ENCODE data around the gene CCDC28B.

Gene CCDC28B

GRCh38 chr1:32194984-32195383 lies 5.4 kb upstream of the CCDC28B start:
- DNase-seq (ENCODE audit: low read depth, low spot score): no peak

GRCh38 chr1:32195531-32195930 lies 4.9 kb upstream of the CCDC28B start:
- no peak for DNase-seq (ENCODE audit: low read depth, low spot score)

- DNase-seq (ENCODE audit: low read depth, low spot score): no peak
Observed at GRCh38 chr1:32195972-32196823, 4.2 kb upstream of the CCDC28B start.

DNA sequence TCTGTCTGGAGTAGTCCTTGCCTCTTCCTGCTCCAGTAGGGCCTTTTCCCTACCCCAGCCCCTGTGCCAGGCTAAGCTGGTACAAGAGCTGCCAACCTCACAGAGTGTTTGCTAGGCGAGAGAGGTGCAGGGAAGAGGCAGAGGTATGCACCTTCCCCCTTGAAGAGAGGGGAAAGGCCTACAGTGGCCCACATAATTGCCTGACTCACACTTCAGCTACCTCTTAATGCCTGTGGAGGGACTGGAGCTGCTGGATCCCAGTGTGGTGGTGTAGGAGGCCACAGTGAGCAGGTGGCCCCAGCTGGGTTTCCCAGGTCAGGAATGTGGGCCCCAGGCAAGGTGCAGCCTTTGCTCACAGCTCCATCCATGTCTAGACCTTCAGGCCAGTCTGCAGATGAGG lies 3.3 kb upstream of the CCDC28B start:
- no peak for DNase-seq (ENCODE audit: low read depth, low spot score)

GRCh38 chr1:32197837-32198236 lies 2.6 kb upstream of the CCDC28B start:
- DNase-seq (ENCODE audit: low read depth, low spot score): no peak

- no peak for DNase-seq (ENCODE audit: low read depth, low spot score)
Observed at GRCh38 chr1:32198237-32199042, 2.0 kb upstream of the CCDC28B start.

DNA sequence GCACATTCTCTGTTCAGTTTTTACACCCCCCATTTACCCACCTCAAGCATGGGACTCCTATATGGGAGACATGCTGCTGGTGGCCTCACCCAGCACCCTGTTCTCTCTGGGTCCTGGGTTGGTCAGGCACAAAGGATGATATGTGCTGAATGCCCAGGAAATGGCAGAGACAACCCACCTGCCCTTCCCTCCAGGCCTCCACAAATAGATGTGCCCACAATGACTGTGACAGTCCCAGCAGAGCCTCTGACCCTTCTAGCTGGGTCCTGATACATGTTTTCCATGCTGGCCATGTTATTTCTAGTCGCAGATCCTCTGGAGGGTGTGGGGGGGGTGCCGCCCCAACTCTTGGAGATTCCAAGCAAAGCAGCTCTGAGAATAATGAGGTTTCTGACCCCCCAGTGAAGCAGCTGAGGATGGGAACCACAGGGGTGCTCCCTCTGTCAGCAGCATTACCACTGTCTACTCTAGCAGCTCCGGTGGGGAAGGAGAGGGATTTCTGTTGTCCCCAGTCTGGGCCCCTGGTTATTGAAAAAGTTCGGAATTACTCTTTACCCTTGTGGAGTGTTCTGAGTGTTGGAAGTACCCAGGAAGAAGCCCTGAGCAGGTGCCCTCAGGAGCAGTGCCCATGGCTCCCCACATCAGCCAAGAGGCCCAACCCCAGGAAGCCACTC lies 1.2 kb upstream of the CCDC28B start:
- no peak for DNase-seq (ENCODE audit: low read depth, low spot score)

DNA sequence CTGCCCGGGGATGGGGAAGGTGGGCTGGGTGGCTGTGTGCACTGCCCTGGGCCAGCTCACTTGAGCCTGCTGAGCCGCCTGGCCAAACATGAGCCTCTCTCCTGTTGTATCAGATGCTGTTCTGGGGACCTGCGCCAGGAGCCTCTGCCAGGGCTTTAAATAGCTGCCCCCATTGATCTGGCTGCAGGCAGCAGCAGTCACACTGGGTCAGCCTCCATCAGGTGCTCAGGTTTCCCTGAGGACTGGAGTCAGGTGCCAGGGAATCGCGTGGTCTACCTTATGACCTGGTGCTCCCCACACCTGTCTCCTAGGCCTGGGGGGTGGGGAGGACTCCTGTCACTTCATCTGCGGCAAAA lies 700 bp upstream of the CCDC28B start:
- DNase-seq (ENCODE audit: low read depth, low spot score): no peak

DNA sequence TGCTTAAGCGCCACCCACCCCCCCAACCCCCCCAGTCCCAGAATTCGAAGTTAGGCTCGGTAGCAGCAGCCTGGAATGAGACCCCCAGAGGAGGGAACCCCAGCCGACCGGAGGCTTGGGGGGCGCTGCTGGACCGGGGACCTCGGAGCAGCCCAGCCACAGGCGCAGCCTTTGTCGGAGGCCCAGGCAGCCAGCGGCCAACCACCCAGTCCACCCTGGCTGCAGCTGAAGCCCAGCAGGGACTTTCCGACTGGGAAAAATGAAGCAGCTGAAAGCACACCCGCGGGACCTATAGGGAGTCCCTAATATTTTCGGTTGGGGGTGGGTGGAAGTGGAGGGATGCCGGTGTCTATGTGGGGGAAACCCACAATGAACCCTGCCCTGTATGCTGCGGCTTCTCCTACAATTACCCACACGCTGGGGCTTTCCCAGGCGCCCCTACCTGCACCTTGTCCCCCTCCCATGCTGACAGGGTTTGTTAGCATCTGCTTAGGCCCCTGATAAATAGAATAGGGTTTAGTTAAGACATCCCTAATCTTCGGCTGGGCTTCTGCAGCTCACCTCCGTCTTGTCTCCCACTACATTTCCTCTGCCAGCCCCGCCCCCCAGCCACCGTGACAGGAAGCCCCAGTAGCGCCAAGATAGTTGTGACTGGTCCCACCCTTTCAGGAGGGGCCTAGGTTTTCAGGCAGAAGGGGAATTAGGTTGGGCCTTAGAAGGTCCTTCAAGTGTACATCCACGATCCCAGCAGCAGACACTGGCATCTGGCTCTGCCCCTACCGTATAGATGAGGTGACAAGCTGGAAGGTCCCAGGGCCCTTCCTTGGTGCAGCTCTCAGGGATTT lies 838 bp downstream of the CCDC28B start:
- no peak for DNase-seq (ENCODE audit: low read depth, low spot score)

- no peak for DNase-seq (ENCODE audit: low read depth, low spot score)
Observed at GRCh38 chr1:32204943-32205361, 4.6 kb downstream of the CCDC28B start.

GRCh38 chr1:32205401-32206370 lies 5.3 kb downstream of the CCDC28B start, which contains the start of gene IQCC:
IQCC (plus strand) TSS chr1:32205671; CDS start chr1:32205682, 11 bp downstream.
- DNase-seq (ENCODE audit: low read depth, low spot score): peak; percentile 77

GRCh38 chr1:32208469-32208868 lies 8.1 kb downstream of the CCDC28B start:
- no peak for DNase-seq (ENCODE audit: low read depth, low spot score)

DNA sequence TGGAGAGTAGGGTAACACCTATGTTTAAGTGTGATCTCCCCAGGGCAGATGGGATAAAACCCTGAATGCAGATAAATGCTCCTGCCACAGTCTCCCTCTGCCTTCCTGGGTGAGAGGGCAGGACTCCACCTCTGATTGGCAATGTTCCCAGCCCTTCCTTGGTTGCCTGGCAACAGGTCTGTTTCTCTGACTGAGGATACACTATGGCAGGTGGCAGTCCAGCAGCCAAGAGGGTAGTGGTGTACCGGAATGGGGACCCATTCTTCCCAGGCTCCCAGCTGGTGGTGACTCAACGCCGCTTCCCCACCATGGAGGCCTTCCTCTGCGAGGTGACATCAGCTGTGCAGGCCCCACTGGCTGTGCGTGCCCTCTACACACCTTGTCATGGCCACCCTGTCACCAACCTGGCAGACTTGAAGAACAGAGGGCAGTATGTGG lies 8.5 kb downstream of the CCDC28B start, which contains the start of gene DCDC2B:
Gene DCDC2B (plus strand): TSS at position 199 of the 438 bp plus-strand sequence. CDS start 5 bp downstream, at position 204.
- no peak for DNase-seq (ENCODE audit: low read depth, low spot score)

- DNase-seq (ENCODE audit: low read depth, low spot score): no peak
Observed at GRCh38 chr1:32215629-32216480, 15.5 kb downstream of the CCDC28B start.

- DNase-seq (ENCODE audit: low read depth, low spot score): no peak
Observed at GRCh38 chr1:32216566-32216965, 16.2 kb downstream of the CCDC28B start.

- no peak for DNase-seq (ENCODE audit: low read depth, low spot score)
Observed at GRCh38 chr1:32219022-32219421, 18.6 kb downstream of the CCDC28B start.

DNA sequence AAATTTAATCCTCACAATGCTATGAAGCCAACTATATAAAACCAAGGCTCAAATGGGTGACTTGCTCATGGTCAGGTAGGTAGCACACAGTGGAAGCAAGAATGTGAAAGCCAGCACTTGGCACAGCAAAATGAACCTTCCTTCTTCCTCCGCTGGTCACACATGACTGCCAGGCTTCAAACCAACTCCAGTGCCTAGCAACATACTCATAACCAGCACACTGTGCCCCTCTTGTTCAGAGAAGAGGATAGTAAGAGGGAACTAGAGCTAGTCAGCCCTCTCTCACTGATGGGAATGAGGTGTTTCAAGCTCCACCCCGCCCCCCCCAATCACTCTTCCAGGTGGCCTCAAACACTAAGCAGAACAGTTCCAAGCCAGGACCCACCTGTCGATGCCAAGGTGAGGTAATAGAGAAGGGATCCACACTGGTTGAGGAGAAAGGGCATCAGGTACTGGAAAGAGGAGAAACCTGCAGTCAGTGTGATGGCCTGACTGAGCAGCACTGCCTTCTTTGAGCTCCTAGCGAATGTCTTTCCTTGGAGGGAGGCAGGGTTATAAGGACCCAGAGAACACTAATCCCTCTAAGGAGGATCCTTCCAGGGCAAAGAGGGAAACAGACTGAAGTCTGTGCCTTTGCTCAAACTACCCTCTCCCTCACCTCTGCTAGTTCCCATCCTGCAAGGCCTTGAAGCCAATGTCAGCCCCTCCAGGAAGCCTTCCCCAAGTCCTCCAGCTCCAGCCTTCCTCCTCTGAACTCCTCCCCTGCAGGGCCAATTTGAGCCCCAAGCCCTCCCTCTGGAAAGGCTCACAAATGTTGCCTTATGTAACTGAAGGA lies 20.6 kb downstream of the CCDC28B start:
- DNase-seq (ENCODE audit: low read depth, low spot score): no peak

DNA sequence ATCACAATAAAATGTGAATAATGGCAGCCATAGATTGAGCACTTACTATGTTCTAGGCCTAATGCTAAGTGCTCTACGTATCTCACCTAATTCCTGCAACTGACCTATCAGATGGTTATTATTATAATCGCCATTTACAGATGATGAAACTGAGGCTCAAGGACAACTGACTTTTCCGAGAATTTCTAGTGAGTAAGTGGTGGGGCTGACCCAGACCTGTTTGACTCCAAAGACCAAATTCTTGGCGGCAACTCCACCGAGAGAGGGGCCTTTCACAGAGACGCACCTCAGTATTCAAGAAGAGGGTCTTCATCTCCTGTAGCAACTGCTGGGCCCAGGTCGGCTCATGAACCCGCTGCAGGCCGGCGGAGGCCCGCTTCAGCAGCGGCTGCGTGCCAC lies 21.2 kb downstream of the CCDC28B start:
- DNase-seq (ENCODE audit: low read depth, low spot score): no peak
